ENCODE measurements around the gene EIF2D.

DNA sequence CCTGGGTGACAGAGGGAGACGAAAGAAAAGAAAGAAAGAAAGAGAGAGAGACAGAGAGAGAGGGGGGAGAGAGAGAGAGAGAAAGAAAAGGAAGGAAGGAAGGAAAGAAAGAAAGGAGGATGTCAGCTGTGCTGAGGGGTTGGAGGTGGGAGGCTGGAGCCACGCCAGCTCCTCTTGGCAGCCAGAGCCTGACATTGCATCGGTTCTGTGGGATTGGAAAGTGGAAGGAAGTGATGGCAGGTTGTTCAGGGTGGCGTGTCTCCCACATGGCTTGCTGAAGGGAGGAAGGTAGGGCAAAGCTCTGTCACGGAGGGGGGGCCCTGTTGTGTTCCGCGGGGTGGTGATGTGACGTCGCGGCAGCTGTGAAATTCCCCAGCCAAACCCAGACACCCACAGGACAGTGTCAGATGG lies 30.7 kb downstream of the EIF2D start:
- TF ChIP-seq TCF12 (IDR thresholded peaks at IDR 0.05; ENCODE audit: low read depth, low read length) = no peak
- TF ChIP-seq ASH2L (IDR thresholded peaks at IDR 0.05; ENCODE audit: low read length) = no peak
- no peak for TF ChIP-seq POLR2A (IDR thresholded peaks at IDR 0.05; ENCODE audit: control extremely low read depth in 1 of 2, low read depth in 2 of 2, low read length in 2 of 2)
- TF ChIP-seq, protein P1, sequence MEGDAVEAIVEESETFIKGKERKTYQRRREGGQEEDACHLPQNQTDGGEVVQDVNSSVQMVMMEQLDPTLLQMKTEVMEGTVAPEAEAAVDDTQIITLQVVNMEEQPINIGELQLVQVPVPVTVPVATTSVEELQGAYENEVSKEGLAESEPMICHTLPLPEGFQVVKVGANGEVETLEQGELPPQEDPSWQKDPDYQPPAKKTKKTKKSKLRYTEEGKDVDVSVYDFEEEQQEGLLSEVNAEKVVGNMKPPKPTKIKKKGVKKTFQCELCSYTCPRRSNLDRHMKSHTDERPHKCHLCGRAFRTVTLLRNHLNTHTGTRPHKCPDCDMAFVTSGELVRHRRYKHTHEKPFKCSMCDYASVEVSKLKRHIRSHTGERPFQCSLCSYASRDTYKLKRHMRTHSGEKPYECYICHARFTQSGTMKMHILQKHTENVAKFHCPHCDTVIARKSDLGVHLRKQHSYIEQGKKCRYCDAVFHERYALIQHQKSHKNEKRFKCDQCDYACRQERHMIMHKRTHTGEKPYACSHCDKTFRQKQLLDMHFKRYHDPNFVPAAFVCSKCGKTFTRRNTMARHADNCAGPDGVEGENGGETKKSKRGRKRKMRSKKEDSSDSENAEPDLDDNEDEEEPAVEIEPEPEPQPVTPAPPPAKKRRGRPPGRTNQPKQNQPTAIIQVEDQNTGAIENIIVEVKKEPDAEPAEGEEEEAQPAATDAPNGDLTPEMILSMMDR (IDR thresholded peaks at IDR 0.05; ENCODE audit: control extremely low read depth in 1 of 3, insufficient read depth in 1 of 3, low read depth in 1 of 3, low read length in 3 of 3) = no peak
- TF ChIP-seq JUND (IDR thresholded peaks at IDR 0.05; ENCODE audit: low read length) = no peak
- TF ChIP-seq, protein P2, sequence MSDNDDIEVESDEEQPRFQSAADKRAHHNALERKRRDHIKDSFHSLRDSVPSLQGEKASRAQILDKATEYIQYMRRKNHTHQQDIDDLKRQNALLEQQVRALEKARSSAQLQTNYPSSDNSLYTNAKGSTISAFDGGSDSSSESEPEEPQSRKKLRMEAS (IDR thresholded peaks at IDR 0.05) = no peak
- no peak for TF ChIP-seq EZH2 (IDR thresholded peaks at IDR 0.05; ENCODE audit: low read depth, low read length, severe bottlenecking)
- TF ChIP-seq TAF1 (IDR thresholded peaks at IDR 0.05; ENCODE audit: low read depth, low read length) = no peak

Measured in H1 (cell line).